Measurements from ENCODE around the gene CA14. TPM values are rescaled to one million over a fixed set of nuclear protein-coding genes. Genes with fewer than 3 reads are reported as not detected.
A peak's percentile ranks its signal among the peaks of the same experiment; 100 is the strongest.
"Not testable (repeated sequence)": the region's sequence is repeated elsewhere in the genome, so short reads cannot be mapped to it uniquely, and the experiment has no call there.

The CA14 gene
- total RNA-seq = not detected in 2 replicates

DNA sequence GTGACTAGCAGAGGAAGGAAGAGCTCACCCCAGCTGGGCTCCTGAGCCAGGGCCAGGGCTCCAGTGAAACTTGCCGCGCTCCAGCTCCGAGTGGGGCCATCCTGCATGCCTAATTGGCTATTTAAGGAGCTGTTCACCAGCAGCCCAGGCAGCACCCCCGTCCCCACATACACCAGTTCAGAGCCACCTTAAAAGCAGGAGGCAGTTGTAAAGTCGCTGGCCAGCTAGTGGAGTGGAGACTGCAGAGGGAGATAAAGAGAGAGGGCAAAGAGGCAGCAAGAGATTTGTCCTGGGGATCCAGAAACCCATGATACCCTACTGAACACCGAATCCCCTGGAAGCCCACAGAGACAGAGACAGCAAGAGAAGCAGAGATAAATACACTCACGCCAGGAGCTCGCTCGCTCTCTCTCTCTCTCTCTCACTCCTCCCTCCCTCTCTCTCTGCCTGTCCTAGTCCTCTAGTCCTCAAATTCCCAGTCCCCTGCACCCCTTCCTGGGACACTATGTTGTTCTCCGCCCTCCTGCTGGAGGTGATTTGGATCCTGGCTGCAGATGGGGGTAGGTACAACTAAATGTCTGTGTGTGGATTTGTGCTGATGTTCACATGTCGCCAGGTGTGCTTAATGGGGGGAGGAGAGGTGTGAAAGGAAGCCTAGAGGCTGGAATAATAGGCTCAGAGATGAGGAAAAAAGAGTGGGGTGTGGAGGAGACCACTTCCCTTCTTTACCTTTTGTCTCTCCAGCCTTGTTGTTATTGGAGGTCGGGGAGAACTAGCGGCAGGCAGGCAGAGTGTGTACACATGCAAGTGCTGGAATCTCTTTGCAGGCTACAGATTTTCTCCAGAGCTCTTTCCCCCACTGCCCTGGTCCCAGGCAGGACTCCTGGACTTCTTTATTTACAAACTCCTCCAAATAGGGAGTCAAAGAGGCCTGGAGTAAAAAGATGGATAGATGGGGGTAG, at the start of gene CA14:
Gene CA14, plus strand, starts transcription at position 151 of the 962 bp plus-strand sequence. Its CDS starts 355 bp downstream, at position 506.
- DNase-seq (ENCODE audit: low read depth, low spot score) = no peak

DNA sequence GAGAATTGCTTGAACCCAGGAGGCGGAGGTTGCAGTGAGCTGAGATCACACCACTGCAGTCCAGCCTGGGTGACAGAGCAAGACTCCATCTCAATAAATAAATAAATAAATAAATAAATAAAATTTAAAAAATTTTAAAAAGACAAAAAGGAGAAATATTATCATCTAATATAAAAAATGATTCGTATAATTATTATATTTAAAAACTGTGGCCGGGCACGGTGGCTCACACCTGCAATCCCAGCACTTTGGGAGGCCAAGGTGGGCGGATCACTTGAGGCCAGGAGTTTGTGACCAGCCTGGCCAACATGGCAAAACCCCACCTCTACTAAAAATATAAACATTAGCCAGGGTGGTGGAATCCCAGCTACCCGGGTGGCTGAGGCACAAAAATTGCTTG, 49.1 kb upstream of the CA14 start:
- DNase-seq (ENCODE audit: low read depth, low spot score) = not testable (repeated sequence)

DNA sequence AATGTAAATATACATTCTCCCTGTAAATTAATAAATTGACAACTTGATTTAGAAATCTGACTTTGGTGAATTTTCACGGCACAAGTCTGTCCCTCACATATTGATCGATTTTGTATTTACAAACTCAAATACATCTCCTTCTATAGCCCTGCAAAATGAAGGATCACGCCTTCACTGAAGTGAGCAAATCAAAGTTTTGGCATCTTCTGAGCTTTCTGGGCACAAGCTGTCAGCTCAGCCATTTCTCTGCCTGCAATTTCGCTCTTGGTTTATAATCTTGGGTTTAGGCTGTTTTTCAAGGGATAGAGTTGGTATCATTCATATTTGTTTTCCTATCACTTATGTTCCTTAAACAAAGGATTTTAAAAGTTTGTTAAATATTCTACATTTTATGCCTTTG, 47.5 kb upstream of the CA14 start:
- DNase-seq (ENCODE audit: low read depth, low spot score) = no peak

DNA sequence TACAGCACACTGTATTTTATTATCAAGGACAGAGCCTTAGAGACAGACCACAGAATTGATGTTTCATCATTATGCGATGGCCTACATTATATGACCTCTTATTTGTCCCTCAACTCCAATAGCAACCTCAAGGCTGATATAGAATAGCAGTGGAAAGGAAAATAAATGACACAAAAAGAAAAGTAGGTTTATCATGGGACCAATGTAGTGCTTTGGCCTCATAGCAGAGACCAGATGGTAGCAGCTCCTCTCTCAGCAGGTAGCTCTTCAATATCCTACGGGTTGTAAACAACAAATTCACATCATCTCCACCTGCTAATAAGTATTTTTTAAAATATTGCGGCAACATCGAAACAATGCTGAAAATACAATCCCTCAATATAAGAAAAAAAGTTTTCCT, 46.9 kb upstream of the CA14 start:
- DNase-seq (ENCODE audit: low read depth, low spot score) = no peak

DNA sequence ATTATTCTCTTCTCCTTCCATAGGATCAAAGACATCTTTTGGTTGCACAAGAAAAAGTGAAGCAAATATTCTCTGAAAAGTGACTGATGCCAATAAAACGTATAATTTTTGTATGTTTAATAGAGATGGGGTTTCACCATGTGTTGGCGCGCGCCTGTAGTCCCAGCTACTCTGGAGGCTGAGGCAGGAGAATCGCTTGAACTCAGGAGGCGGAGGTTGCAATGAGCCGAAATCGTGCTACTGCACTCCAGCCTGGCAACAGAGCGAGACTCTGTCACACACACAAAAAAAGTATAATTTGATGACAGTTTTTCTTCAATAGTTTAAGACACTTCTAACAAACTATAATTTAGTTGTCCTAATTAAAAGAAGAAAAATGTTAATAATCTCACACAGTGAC, 45.5 kb upstream of the CA14 start:
- DNase-seq (ENCODE audit: low read depth, low spot score) = no peak

DNA sequence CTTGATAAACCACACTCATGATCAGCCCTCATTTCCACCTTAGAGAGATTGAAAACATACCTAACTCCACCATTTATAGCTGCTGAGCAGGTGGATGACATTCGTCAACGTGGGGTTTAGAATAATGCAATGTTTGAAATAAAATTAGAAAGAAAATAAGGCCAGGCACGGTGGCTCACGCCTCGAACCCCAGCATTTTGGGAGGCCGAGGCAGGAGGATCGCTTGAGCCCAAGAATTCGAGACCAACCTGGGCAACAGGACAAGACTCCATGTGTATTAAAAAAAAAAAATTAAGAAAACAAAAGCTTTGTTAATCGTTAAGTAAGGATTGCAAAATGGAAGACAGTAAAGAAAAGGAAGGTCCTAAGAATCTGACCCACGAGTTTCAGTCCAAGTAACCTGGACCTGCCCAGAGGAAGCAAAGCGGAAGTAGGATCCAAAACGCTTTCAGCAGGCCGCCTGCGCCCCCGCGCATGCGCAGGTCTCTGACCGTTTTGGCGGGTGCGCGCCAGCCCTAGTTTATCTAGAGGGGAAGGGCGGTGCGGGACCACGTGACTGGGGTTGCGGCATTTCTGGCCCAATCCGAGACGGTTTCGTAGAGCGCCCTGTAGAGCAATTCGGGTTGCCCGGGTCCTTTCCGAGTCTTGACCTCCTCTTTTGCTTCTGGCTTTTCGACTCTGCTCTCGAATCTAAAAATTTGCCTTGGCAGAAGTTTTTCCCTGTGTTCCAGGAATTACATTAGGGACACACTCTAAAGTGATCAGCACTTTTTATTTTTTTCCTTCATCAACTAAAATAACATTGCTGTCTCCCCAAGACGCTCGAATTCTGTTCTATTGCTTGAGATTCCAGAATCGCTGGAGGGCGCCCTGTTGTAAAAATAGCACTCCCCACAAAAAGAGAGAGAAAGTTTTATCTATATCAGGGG, 44.1 kb upstream of the CA14 start:
- DNase-seq (ENCODE audit: low read depth, low spot score) = peak; percentile 72

DNA sequence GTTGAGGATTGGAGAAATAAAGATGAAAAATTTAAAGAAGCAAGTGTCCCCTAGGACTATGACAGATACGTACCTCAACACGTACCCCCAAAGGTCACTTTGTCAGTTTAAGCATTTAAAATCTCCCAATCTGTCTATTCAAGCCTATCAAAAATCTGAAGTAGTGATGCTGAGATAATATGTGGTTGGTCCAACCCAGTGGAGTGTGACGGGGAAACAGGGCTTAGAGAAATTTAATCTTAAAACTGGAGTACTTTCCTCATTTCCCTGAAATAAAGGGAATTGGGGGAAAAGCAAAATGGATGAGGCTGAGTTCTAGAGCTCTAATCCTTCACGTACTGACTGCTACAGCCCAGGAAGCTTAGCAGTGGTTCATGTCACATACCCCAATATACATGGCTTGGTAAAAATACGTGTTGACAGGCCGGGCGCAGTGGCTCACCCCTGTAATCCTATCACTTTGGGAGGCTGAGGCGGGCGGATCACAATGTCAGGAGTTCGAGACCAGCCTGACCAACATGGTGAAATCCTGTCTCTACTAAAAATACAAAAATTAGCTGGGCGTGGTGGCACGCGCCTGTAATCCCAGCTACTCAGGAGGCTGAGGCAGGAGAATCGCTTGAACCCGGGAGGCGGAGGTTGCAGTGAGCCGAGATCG, 43.3 kb upstream of the CA14 start:
- DNase-seq (ENCODE audit: low read depth, low spot score) = not testable (repeated sequence)

DNA sequence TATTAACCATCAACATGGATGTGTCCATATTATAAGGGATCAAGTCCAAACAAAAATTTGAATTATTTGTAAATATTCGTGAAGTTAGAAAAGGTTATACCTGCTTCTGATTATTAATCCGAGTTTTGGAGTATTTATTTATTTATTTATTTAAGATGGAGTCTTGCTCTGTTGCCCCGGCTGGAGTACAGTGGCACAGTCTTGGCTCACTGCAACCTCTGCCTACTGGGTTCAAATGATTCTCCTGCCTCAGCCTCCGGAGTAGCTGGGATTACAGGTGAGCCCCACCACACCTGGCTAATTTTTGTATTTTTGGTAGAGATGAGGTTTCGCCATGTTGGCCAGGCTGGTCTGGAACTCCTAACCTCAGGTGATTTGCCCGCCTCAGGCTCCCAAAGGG, 41.7 kb upstream of the CA14 start:
- DNase-seq (ENCODE audit: low read depth, low spot score) = not testable (repeated sequence)

DNA sequence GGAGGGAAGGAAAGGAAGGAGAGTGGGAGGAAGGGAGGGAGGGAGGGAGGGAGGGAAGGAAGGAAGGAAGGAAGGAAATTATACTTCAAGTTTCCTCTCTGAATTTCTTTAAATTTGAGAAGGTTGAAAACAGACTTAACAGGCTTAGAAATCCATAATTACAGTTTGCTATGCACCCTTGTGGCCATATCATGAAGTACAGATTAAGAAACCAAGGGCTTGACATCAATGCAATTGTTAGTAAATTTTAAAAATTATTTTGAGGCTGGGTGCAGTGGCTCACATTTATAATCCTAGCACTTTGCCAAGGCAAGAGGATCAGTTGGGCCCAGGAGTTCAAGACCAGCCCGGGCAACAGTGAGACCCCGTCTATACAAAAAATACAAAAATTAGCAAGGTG, 36.0 kb upstream of the CA14 start:
- no peak for DNase-seq (ENCODE audit: low read depth, low spot score)

DNA sequence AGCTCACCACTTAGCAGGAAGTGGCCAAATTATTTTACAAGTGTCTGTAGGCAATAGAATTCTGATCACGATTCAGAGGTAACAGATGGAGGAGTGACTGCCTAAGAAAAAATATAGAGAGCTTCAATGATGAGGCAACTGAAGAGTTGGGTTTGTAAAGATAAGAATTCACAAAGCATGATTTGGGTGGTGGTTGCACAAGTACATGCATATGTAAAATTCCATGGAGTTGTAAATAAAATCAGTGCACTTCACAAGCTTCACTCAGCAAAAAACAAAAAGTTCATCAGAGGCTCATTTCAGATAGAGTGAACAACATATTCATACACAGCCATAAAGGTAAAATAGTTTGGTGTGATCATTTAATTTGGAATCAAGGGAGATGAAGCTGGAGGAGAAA, 32.6 kb upstream of the CA14 start:
- no peak for DNase-seq (ENCODE audit: low read depth, low spot score)

DNA sequence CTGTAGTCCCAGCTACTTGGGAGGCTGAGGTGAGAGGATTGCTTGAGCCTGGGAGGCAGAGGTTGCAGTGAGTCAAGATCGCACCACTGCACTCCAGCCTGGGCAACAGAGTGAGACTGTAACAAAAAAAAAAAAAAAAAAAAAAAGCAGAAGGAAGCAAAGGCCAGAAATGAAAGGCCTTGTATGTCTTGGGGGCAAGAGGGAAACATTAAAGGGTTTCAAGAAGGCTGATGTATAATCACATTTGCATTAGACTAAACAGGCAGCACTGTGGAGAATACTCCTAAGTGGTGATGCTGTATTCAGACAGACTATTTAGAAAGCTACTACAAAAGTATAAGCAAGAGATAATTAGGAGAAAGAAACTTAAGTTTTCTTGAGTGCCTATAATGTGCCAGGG, 32.0 kb upstream of the CA14 start:
- no peak for DNase-seq (ENCODE audit: low read depth, low spot score)

DNA sequence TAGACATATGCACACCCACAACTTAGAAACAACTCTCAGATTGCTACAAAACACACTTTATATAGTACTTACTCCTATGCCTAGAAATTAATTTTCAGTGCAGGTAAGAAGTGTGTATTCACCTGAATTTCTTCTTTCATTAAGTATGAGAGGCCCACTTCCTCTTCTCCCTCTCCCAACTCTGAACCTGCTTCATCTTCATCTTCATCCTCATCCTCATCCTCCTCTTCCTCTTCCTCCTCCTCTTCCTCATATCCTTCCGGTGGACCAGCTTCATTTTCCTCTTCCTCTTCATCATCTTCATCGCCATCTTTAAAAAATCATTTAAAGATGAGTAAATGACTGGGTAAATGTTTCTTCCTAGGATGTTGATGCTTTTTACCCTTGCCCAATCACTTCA, 31.1 kb upstream of the CA14 start:
- no peak for DNase-seq (ENCODE audit: low read depth, low spot score)

DNA sequence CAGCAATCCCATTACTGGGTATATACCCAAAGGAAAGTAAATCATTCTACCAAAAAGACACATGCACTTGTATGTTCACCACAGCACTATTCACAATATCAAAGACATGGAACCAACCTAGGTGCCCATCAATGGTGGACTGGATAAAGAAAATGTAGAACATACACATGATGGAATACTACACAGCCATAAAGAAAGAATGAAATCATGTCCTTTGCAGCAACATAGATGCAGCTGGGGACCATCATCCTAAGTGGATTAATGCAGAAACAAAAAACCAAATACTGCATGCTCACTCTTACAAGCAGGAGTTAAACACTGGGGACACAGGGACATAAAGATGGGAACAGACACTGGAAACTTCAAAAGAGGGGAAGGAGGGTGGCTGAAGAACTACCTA, 30.3 kb upstream of the CA14 start:
- DNase-seq (ENCODE audit: low read depth, low spot score) = no peak

DNA sequence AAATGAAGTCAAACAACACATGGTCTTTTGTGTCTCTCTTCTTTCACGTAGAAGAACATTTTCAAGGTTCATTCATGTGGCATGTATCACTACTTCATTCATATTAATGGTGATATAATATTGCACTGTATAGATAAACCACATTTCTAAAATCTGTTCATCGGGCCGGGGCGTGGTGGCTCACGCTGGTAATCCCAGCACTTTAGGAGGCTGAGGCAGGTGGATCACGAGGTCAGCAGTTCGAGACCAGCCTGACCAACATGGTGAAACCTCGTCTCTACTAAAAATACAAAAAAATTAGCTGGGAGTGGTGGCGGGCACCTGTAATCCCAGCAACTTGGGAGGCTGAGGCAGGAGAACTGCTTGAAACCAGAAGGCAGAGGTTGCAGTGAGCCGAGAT, 29.3 kb upstream of the CA14 start:
- DNase-seq (ENCODE audit: low read depth, low spot score) = not testable (repeated sequence)

DNA sequence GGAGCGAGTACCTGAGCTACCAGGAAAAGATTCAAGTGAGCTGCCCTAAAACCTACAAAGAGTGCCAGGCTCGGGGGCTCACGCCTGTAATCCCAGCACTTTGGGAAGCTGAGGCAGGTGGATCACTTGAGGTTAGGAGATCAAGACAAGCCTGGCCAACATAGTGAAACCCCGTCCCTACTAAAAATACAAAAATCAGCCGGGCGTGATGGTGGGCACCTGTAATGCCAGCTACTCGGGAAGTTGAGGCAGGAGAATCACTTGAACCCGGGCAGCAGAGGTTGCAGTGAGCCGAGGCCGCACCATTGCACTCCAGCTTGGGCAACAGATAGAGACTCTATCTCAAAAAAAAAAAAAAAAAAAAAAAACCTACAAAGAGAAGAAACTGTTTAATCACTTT, 24.7 kb upstream of the CA14 start:
- not testable (repeated sequence) for DNase-seq (ENCODE audit: low read depth, low spot score)

DNA sequence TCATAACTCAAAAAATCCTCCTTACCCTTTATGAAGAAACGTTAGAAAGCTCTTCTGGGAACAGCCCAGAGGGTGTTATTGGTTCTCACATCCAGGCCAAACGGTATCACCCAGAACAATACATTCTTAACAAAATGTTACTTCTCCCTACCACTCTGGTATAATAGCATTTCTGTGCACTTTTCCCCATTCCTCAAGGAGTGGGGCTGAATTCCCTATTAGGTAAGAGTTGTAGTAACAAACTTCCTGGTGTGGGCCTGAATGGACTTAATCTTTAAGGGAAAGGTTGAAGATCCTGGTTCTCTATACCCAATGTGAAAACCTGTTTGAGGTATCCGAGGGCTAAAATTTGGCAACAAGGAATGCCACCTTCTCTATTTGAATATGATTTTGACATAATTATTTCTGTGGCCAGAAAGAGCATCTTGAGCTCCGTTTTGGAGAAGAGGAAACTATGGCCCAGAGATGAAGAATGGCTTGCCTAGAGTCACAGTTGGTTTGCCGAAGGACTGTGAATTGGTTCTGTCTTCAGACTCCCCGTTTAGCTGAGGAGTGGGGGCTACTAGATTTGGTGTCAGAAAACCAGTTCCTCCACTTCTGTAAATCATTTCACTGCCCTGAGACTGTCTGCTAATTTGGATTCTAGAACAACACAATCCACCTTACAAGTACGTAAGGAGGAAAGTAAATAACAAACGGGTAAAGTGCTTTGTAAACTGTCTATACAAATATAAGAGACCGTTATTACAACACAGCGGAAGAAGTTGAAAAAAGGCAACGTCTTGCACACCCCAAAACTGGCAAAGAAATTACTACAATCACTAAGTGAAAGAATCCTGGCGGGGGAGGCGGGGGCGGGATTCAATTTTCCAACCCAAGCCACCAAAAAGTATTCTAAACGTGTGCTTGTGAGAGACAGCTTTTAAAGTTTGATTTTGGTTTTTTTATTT, 23.9 kb upstream of the CA14 start:
- DNase-seq (ENCODE audit: low read depth, low spot score) = no peak

DNA sequence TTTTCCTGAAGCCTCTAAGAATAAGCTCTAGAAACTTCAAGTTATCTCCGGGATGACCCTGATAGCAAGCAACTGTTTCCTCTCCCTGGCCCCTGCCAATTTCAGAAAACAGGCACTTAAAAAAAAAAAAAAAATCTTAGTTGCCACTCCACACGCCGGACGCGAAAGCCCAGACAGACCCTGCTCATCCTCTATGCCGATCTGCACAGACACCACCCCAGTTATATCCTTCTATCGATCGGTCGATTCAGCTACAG, 23.3 kb upstream of the CA14 start:
- no peak for DNase-seq (ENCODE audit: low read depth, low spot score)

DNA sequence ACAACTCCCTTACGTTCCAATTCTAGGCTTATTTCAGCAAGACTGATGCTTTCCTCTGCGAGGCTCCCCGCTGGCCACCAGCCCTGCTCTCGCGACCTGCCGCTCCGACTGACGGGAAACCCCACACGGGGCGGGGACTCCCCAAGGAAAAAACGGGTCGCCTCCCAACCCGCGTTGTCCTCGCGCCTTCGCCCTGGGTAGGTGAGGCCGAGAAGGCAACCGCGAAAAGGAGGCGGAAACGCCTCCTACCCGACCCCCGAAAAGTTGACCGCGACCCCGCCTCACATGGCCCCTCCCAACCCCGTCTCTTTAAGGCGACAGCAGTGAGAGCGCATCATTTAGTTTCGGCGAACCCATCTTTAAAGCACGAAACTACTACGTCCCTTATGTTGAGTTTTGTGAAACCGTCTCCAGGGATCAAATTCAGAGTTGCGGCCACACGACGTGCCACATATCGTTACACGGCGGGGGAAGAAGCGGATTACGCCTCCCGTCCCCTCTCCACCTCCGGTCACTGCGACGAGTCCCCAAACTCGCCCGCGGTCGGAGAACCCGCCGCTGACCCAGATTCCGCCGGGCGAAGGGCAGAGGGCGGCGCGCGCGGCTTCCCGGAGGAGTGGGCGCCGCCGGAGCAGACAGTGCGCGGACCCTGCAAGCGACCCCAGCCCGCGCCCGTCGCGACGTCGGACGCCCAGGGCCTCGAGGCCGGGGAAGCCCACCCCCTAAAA, 22.8 kb upstream of the CA14 start:
- DNase-seq (ENCODE audit: low read depth, low spot score) = no peak

DNA sequence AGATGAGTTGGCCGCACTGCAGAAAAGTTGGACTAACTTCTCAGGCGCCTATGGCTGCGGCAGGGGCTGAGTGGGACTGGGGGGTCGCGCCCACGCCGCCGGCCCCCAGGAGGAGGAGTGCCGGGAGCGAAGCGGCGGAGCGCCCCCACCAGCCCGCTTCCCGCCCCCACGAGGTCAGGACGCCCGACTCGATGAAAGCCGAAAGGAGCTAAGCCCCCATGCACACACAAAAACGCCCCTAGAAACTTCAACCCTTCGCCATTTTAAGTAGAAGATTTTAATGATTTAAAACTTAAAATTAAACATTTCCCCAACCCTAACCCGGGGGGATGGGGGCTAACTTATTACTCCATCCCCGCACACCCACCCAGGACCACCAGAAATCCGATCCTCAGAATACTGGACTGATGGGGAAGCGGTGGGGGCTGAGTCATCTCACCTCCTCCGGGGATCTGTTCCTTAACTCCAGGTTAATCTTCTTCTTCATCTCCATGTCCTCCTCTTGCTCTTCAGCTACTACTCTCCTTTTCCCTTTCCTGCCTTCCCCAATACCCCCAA, 22.2 kb upstream of the CA14 start:
- no peak for DNase-seq (ENCODE audit: low read depth, low spot score)

Data from pulmonary artery endothelial cell (primary cell).